ENCODE results near the gene GLI1. TPM values are rescaled to one million over a fixed set of nuclear protein-coding genes. Genes with fewer than 3 reads are reported as not detected.

GLI1 gene
- total and polyA plus RNA-seq, 4 donors = 0.74 to 5.7 (median 2.1) TPM

DNA sequence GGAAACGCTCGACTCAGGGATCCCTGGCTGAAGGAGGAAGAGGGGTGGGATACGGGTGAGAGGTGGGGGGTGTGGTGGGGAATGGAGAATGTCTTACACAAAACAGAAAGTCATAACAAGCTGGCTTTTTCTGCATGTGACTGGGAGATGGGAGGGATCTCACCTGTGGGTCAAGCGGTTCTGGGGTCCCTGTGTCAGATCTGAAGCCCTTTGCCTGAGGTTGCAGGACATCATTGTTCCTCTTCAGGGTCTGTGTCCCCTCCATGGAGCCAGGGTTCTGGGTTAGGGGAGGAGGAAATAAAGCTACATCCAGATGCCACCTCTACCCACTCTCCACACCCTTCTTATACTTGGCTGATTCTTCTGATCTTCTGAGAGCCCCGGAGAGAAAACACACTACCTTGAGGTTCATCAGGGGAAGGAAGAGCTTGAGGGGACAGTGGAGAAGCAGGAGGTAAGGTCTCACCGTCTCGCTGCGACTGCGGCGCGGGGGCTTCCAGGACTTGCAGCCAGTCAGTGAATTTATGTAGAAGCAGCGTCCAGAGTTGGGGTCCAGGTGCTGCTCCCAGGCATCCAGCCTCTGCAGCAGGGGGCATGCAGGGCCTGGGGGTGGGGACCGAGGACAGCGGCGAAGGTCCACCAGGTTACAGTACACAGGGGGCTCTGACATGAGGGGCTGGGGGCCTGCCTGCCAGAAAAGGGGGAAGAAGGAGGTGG, 17.6 kb downstream of the GLI1 start:
- H3K27me3 ChIP-seq (ENCODE audit: control insufficient read depth in 3 of 3, insufficient read depth in 3 of 3, low read length in 2 of 3) = peaks cover 0 to 53% (median 43%) of the 10 kb centered on the region in 3 donors
- H3K4me1 ChIP-seq (ENCODE audit: control insufficient read depth in 5 of 5, insufficient read depth in 5 of 5, low read length in 5 of 5) = peaks cover 0 to 17% (median 0%) of the 10 kb centered on the region in 5 donors
- H3K36me3 ChIP-seq (ENCODE audit: control insufficient read depth in 4 of 4, insufficient read depth in 4 of 4, low read length in 4 of 4) = no peaks in the 10 kb centered on the region
- H3K4me3 ChIP-seq = peak overlapping the region; percentile 23
- no peak overlapping the region for H3K9ac ChIP-seq (ENCODE audit: insufficient read depth in 1 of 2, low read length in 2 of 2)
- no peak for ATAC-seq (ENCODE audit: insufficient read depth, low FRiP score)
- TF ChIP-seq, protein P1, sequence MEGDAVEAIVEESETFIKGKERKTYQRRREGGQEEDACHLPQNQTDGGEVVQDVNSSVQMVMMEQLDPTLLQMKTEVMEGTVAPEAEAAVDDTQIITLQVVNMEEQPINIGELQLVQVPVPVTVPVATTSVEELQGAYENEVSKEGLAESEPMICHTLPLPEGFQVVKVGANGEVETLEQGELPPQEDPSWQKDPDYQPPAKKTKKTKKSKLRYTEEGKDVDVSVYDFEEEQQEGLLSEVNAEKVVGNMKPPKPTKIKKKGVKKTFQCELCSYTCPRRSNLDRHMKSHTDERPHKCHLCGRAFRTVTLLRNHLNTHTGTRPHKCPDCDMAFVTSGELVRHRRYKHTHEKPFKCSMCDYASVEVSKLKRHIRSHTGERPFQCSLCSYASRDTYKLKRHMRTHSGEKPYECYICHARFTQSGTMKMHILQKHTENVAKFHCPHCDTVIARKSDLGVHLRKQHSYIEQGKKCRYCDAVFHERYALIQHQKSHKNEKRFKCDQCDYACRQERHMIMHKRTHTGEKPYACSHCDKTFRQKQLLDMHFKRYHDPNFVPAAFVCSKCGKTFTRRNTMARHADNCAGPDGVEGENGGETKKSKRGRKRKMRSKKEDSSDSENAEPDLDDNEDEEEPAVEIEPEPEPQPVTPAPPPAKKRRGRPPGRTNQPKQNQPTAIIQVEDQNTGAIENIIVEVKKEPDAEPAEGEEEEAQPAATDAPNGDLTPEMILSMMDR (IDR thresholded peaks at IDR 0.05; ENCODE audit: control extremely low read depth, extremely low read depth) = no peak
- peak overlapping the region in 1 of 2 donors; percentile 78 for H3K27ac ChIP-seq (ENCODE audit: low read depth in 1 of 2, low read length in 1 of 2)
- WGBS, 2 donors = 42 to 58% methylated on average over 15 of the region's 15 CpGs
- DNase-seq = no peak
- no peaks in the 10 kb centered on the region for H3K9me3 ChIP-seq (ENCODE audit: control insufficient read depth in 4 of 4, insufficient read depth in 3 of 4, low read length in 3 of 4)

DNA sequence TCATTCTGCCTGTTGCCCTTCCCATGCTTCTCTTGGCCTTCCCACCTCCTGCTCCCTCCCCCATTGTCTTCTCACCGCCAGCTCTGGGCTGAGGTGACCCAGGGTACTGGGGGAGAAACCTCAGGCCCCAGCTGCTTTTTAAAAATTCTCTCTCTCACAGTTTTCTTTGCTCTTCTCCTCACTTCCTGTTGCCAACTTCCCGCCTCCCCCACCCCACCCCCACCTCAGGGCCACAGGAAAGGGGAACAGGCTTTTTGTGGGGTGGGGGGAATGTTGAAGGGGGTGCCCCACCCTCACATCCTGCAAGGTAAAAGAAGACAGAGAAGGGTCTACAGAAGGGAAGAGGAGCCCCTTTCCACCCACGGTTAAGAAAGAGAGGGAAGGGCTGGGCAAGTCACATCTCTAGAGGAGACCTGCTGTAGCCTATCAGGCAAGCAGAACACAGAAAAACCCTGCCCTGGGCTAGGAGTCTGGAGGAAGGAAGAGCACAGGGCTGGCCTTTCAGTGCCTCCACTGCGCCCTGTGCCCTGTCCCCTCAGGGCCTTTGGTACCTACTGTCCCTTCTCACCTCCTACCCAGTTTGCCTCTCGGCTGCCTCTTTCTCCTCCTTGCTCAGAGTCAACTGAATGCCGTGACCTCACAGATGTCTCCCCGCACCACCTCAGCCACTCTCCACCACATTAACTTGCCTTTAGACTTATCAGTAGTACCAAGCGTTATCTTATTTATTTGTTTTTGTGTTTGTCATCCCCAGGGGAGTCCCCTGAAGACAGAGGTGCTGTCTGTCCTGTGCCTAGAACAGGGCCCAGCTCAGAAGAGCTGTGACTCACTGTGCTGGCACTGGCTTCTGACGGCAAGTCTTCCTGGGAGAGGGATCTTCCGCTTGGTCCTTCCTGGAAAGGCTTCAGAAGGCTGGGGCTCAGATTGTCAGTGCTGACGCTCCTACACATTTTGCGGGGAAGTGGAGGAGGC, 18.4 kb downstream of the GLI1 start:
- ATAC-seq (ENCODE audit: insufficient read depth, low FRiP score) = no peak
- TF ChIP-seq, protein P1 (IDR thresholded peaks at IDR 0.05; ENCODE audit: control extremely low read depth, extremely low read depth) = no peak
- Histone ChIP-seq H3K27ac (ENCODE audit: low read depth in 1 of 2, low read length in 1 of 2) (peak overlapping the region in 1 of 2 donors; percentile 78), H3K27me3 (ENCODE audit: control insufficient read depth in 3 of 3, insufficient read depth in 3 of 3, low read length in 2 of 3) (peaks cover 0 to 50% (median 43%) of the 10 kb centered on the region in 3 donors), H3K9ac (ENCODE audit: insufficient read depth in 1 of 2, low read length in 2 of 2) (no peak overlapping the region), H3K9me3 (ENCODE audit: control insufficient read depth in 4 of 4, insufficient read depth in 3 of 4, low read length in 3 of 4) (no peaks in the 10 kb centered on the region), H3K36me3 (ENCODE audit: control insufficient read depth in 4 of 4, insufficient read depth in 4 of 4, low read length in 4 of 4) (no peaks in the 10 kb centered on the region), H3K4me3 (peak overlapping the region; percentile 23), H3K4me1 (ENCODE audit: control insufficient read depth in 5 of 5, insufficient read depth in 5 of 5, low read length in 5 of 5) (peaks cover 0 to 17% (median 0%) of the 10 kb centered on the region in 5 donors)
- DNase-seq = no peak
- WGBS, 2 donors = 32 to 56% methylated on average over 12 of the region's 12 CpGs

DNA sequence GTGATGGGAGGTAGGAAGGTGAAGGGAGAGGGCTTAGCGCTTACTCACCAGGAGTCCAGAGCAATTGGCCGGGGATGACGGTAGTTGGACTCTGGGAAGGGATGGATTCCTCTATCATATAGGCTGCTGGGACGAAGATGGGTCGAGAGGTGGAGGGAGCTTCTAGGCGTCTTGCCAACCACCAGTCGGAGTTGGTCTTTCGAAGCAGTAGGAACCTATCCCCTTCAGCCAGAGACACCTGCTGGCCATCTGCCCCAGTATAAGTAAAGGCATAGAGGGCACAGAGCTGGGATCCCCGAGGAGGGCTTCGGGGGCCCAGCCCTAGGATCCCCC, 19.4 kb downstream of the GLI1 start:
- no peak overlapping the region for H3K9ac ChIP-seq (ENCODE audit: insufficient read depth in 1 of 2, low read length in 2 of 2)
- ATAC-seq (ENCODE audit: insufficient read depth, low FRiP score) = no peak
- TF ChIP-seq, protein P1 (IDR thresholded peaks at IDR 0.05; ENCODE audit: control extremely low read depth, extremely low read depth) = no peak
- no peaks in the 10 kb centered on the region for H3K9me3 ChIP-seq (ENCODE audit: control insufficient read depth in 4 of 4, insufficient read depth in 3 of 4, low read length in 3 of 4)
- H3K27me3 ChIP-seq (ENCODE audit: control insufficient read depth in 3 of 3, insufficient read depth in 3 of 3, low read length in 2 of 3) = peaks cover 0 to 43% (median 36%) of the 10 kb centered on the region in 3 donors
- peaks cover 0 to 17% (median 0%) of the 10 kb centered on the region in 5 donors for H3K4me1 ChIP-seq (ENCODE audit: control insufficient read depth in 5 of 5, insufficient read depth in 5 of 5, low read length in 5 of 5)
- WGBS, 2 donors = 75 to 87% methylated on average over 10 of the region's 10 CpGs
- no peak for DNase-seq
- no peak overlapping the region for H3K4me3 ChIP-seq
- no peaks in the 10 kb centered on the region for H3K36me3 ChIP-seq (ENCODE audit: control insufficient read depth in 4 of 4, insufficient read depth in 4 of 4, low read length in 4 of 4)
- peak overlapping the region in 1 of 2 donors; percentile 68 for H3K27ac ChIP-seq (ENCODE audit: low read depth in 1 of 2, low read length in 1 of 2)
